ENCODE results near the gene ERBIN.

GRCh38 chr5:65914641-65915196 lies 11.7 kb upstream of the ERBIN start:
- TF ChIP-seq GATA2 (IDR thresholded peaks at IDR 0.05; ENCODE audit: low read depth, low read length) (no peak), GATA3 (IDR thresholded peaks at IDR 0.05; ENCODE audit: low read depth, low read length) (no peak)

Data from SH-SY5Y (cell line).